Esophagus (tissue), 2 donors: Measurements from ENCODE around the gene VDR. TPM values are rescaled to one million over a fixed set of nuclear protein-coding genes. Genes with fewer than 3 reads are reported as not detected.

ENCODE experiments used
- H3K27ac ChIP-seq, 2 donors: one replicate each; pipeline ENCODE4 v1.5.1; 2013; ENCODE audit warnings: low read depth in 2 of 2, mild to moderate bottlenecking in 2 of 2, inconsistent platforms in 1 of 2, low read length in 1 of 2, moderate library complexity in 1 of 2
- H3K27me3 ChIP-seq, 2 donors: one replicate each; pipeline ENCODE4 v1.6.1; 2013; ENCODE audit warnings: low read length in 2 of 2, control low read depth in 1 of 2, mild to moderate bottlenecking in 1 of 2; ENCODE audit not compliant: insufficient read depth in 2 of 2, control insufficient read depth in 1 of 2
- H3K36me3 ChIP-seq, 2 donors: one replicate each; pipeline ENCODE4 v1.6.1; 2013; ENCODE audit warnings: low read length in 1 of 2; ENCODE audit not compliant: control insufficient read depth in 2 of 2, insufficient read depth in 2 of 2
- H3K4me1 ChIP-seq, 2 donors: one replicate each; pipeline ENCODE4 v1.6.1; 2013; ENCODE audit warnings: low read length in 1 of 2; ENCODE audit not compliant: control insufficient read depth in 2 of 2, insufficient read depth in 2 of 2
- H3K4me3 ChIP-seq, 2 donors: one replicate each; pipeline ENCODE4 v1.5.1; 2013; ENCODE audit warnings: low read length in 2 of 2, mild to moderate bottlenecking in 2 of 2, low read depth in 1 of 2, moderate library complexity in 1 of 2
- H3K9me3 ChIP-seq, 2 donors: one replicate each; pipeline ENCODE4 v1.6.1; 2013; ENCODE audit warnings: mild to moderate bottlenecking in 2 of 2, low read depth in 1 of 2, low read length in 1 of 2, moderate library complexity in 1 of 2; ENCODE audit not compliant: control insufficient read depth in 2 of 2, insufficient read depth in 1 of 2
- WGBS, 2 donors: extraction: QIAGEN DNeasy Blood & Tissue Kit; methylation state at CpG; one replicate each; pipeline ENCODE4 v1.1.7; 2013; 5-methylcytosine and 5-hydroxymethylcytosine counted together
- polyA plus RNA-seq, 2 donors: library from polyadenylated mRNA; stranded (reverse); fragments of 200-250 nt; gene quantifications; one replicate each; pipeline ENCODE4 v1.2.3, GENCODE V29; 2013
- donor health status: healthy with polysubstance abuse.
- donor health status: Bipolar disorder and iron deficiency.

The VDR gene
- polyA plus RNA-seq, 2 donors = 8.8 to 10.8 TPM

- Histone ChIP-seq H3K4me3 (no peak overlapping the region), H3K27me3 (no peaks in the 10 kb centered on the region), H3K4me1 (peaks cover 12 to 13% of the 10 kb centered on the region in 2 donors), H3K27ac (no peak overlapping the region), H3K36me3 (peaks cover 2 to 22% of the 10 kb centered on the region in 2 donors), H3K9me3 (no peaks in the 10 kb centered on the region)
- WGBS, 2 donors = 88 to 94% methylated on average over 7 of the region's 7 CpGs
Observed at GRCh38 chr12:47878293-47878917, 26.4 kb downstream of the VDR start.

- Histone ChIP-seq H3K27me3 (no peaks in the 10 kb centered on the region), H3K4me1 (peaks cover 5 to 8% of the 10 kb centered on the region in 2 donors), H3K4me3 (no peak overlapping the region), H3K9me3 (no peaks in the 10 kb centered on the region), H3K27ac (no peak overlapping the region), H3K36me3 (peaks cover 2 to 22% of the 10 kb centered on the region in 2 donors)
- 75 to 81% methylated on average over 4 of the region's 4 CpGs for WGBS, 2 donors
Observed at GRCh38 chr12:47877081-47877480, 27.7 kb downstream of the VDR start.

- H3K27ac ChIP-seq = no peak overlapping the region
- peaks cover 5 to 8% of the 10 kb centered on the region in 2 donors for H3K4me1 ChIP-seq
- H3K4me3 ChIP-seq = no peak overlapping the region
- peaks cover 2 to 22% of the 10 kb centered on the region in 2 donors for H3K36me3 ChIP-seq
- no peaks in the 10 kb centered on the region for H3K9me3 ChIP-seq
- no peaks in the 10 kb centered on the region for H3K27me3 ChIP-seq
Observed at GRCh38 chr12:47876440-47876960, 28.3 kb downstream of the VDR start.

GRCh38 chr12:47875746-47876439, 28.9 kb downstream of the VDR start:
- H3K27me3 ChIP-seq = no peaks in the 10 kb centered on the region
- peaks cover 5 to 8% of the 10 kb centered on the region in 2 donors for H3K4me1 ChIP-seq
- peaks cover 2 to 22% of the 10 kb centered on the region in 2 donors for H3K36me3 ChIP-seq
- no peaks in the 10 kb centered on the region for H3K9me3 ChIP-seq
- H3K27ac ChIP-seq = no peak overlapping the region
- 93 to 98% methylated on average over 2 of the region's 2 CpGs for WGBS, 2 donors
- H3K4me3 ChIP-seq = no peak overlapping the region

GRCh38 chr12:47874316-47874715, 30.5 kb downstream of the VDR start:
- H3K4me3 ChIP-seq = no peak overlapping the region
- H3K36me3 ChIP-seq = peaks cover 2 to 22% of the 10 kb centered on the region in 2 donors
- WGBS, 2 donors = 75 to 89% methylated on average over 5 of the region's 5 CpGs
- H3K4me1 ChIP-seq = peaks cover 9 to 13% of the 10 kb centered on the region in 2 donors
- no peaks in the 10 kb centered on the region for H3K9me3 ChIP-seq
- H3K27ac ChIP-seq = no peak overlapping the region
- no peaks in the 10 kb centered on the region for H3K27me3 ChIP-seq

- Histone ChIP-seq H3K4me3 (no peak overlapping the region), H3K4me1 (peaks cover 4 to 11% of the 10 kb centered on the region in 2 donors), H3K27me3 (no peaks in the 10 kb centered on the region), H3K36me3 (peaks cover 0 to 2% of the 10 kb centered on the region in 2 donors), H3K27ac (peak overlapping the region; percentile 30 to 77), H3K9me3 (no peaks in the 10 kb centered on the region)
- 27 to 39% methylated on average over 6 of the region's 6 CpGs for WGBS, 2 donors
Observed at GRCh38 chr12:47870175-47870781, 34.5 kb downstream of the VDR start.

- WGBS, 2 donors = 78 to 81% methylated on average over 8 of the region's 8 CpGs
- Histone ChIP-seq H3K4me1 (peaks cover 4 to 16% of the 10 kb centered on the region in 2 donors), H3K27me3 (no peaks in the 10 kb centered on the region), H3K36me3 (peaks cover 0 to 2% of the 10 kb centered on the region in 2 donors), H3K27ac (no peak overlapping the region), H3K9me3 (no peaks in the 10 kb centered on the region), H3K4me3 (no peak overlapping the region)
Observed at GRCh38 chr12:47868552-47869031, 36.2 kb downstream of the VDR start.

- WGBS, 2 donors = 86 to 91% methylated on average over 2 of the region's 2 CpGs
- Histone ChIP-seq H3K9me3 (no peaks in the 10 kb centered on the region), H3K27me3 (no peaks in the 10 kb centered on the region), H3K36me3 (peaks cover 0 to 2% of the 10 kb centered on the region in 2 donors), H3K4me3 (no peak overlapping the region), H3K4me1 (peaks cover 4 to 21% of the 10 kb centered on the region in 2 donors), H3K27ac (no peak overlapping the region)
Observed at GRCh38 chr12:47868041-47868440, 36.8 kb downstream of the VDR start.

- no peak overlapping the region for H3K4me3 ChIP-seq
- peaks cover 6 to 26% of the 10 kb centered on the region in 2 donors for H3K4me1 ChIP-seq
- H3K36me3 ChIP-seq = peaks cover 0 to 4% of the 10 kb centered on the region in 2 donors
- H3K27ac ChIP-seq = no peak overlapping the region
- WGBS, 2 donors = 78 to 83% methylated on average over 4 of the region's 4 CpGs
- no peaks in the 10 kb centered on the region for H3K9me3 ChIP-seq
- H3K27me3 ChIP-seq = no peaks in the 10 kb centered on the region
Observed at GRCh38 chr12:47867495-47867941, 37.3 kb downstream of the VDR start.
